H7 (cell line): ENCODE measurements around the gene OLFM2. TPM values are rescaled to one million over a fixed set of nuclear protein-coding genes. Genes with fewer than 3 reads are reported as not detected.

Source experiments
- DNase-seq: peaks from one replicate; pipeline ENCODE4 v3.0.0; 2012
- H3K27me3 ChIP-seq: 2 replicates; pipeline ENCODE4 v1.6.0; 2011; ENCODE audit warnings: mild to moderate bottlenecking, low read length; ENCODE audit not compliant: control insufficient read depth, insufficient read depth
- H3K36me3 ChIP-seq: replicated peaks from 2 replicates; pipeline ENCODE4 v1.5.1; 2011; ENCODE audit warnings: low read length; ENCODE audit not compliant: control insufficient read depth, insufficient read depth
- H3K4me3 ChIP-seq: 2 replicates; pipeline ENCODE4 v1.5.1; 2011; ENCODE audit warnings: low read depth, mild to moderate bottlenecking, control low read depth, low read length, moderate library complexity; ENCODE audit not compliant: insufficient read depth
- total RNA-seq: library from RNA; depleted of rRNA; stranded (reverse); fragments of >200 nt; shearing (Covaris generic); gene quantifications from 2 replicates; pipeline ENCODE4 v1.2.3, GENCODE V29; 2014

Gene OLFM2
- total RNA-seq, 1 experiment from 2014 or later: 40.0 TPM

DNA sequence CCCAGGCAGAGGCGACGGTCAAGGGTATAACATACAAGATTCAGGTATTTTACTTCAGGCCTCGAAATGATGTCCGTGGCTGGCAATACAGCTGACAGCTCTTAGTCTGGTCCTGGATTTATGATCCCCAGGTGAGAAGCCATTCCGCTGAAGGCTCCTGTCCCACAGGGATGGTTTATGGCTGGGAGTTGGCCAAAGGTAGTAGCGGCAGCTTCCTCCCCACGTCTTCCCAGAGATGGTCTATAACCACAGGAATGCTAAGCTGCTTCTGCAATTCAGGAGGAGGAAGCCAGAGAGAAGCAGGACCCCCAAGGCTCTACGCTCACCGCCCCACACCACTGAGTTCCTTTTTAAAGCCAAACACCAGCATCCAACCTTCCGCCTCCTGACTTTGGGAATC is 27.1 kb downstream of the OLFM2 start:
- H3K4me3 ChIP-seq: no peak overlapping the region
- peaks cover 12% of the 10 kb centered on the region for H3K27me3 ChIP-seq
- H3K36me3 ChIP-seq: no peaks in the 10 kb centered on the region
- no peak for DNase-seq

DNA sequence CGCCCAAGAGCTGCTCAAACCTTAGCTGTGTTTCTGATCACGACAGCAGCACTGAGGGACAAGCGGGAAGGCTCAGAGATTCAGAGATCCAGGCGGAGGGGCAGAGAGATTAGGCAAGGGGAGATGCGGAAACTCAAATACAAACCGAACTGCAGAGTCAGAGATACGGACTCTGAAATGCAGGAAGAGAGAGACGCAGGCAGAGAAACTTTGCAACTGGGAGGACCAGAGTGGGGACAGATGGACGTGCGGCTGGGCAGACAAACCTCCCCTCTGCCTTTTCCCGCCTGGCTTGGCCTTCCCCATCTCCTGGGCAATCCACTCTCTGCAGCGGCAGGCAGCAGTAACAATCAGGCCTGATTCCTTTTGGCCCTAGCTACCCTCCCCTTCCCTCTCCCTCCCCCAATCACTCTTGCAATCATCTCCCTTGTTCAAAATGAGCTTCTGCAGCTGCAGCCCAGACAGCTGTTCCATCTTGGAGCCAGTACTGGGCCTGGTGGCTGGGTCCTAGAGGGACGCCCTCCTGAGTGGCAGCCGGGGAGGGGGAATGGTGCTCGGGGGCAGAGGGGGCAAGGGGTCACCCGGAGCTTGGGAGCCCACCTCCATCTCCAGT is 29.7 kb downstream of the OLFM2 start:
- Histone ChIP-seq H3K36me3 (no peaks in the 10 kb centered on the region), H3K27me3 (no peaks in the 10 kb centered on the region), H3K4me3 (no peak overlapping the region)
- DNase-seq: peak; percentile 62

GRCh38 chr19:9903336-9903735 is 33.0 kb downstream of the OLFM2 start:
- no peak for DNase-seq
- no peak overlapping the region for H3K4me3 ChIP-seq
- H3K36me3 ChIP-seq: no peaks in the 10 kb centered on the region
- H3K27me3 ChIP-seq: no peaks in the 10 kb centered on the region

GRCh38 chr19:9901642-9902041 is 34.7 kb downstream of the OLFM2 start:
- Histone ChIP-seq H3K4me3 (no peak overlapping the region), H3K36me3 (no peaks in the 10 kb centered on the region)
- no peak for DNase-seq

GRCh38 chr19:9901020-9901419 is 35.3 kb downstream of the OLFM2 start:
- Histone ChIP-seq H3K36me3 (no peaks in the 10 kb centered on the region), H3K27me3 (no peaks in the 10 kb centered on the region), H3K4me3 (no peak overlapping the region)
- DNase-seq: no peak

More at GRCh38 chr19:9901642-9902041, 34.7 kb downstream of the OLFM2 start:
- no peaks in the 10 kb centered on the region for H3K27me3 ChIP-seq

- Histone ChIP-seq H3K4me3 (no peak overlapping the region), H3K36me3 (peaks cover 2% of the 10 kb centered on the region; the same call in 1 of the 2 replicates), H3K27me3 (no peaks in the 10 kb centered on the region)
- DNase-seq: no peak
Measured at GRCh38 chr19:9891609-9892373, 44.5 kb downstream of the OLFM2 start.

- Histone ChIP-seq H3K4me3 (no peak overlapping the region), H3K36me3 (peaks cover 1% of the 10 kb centered on the region; the same call in 1 of the 2 replicates), H3K27me3 (no peaks in the 10 kb centered on the region)
- peak; percentile 57 for DNase-seq
Measured at GRCh38 chr19:9885077-9885552, 51.2 kb downstream of the OLFM2 start.

DNA sequence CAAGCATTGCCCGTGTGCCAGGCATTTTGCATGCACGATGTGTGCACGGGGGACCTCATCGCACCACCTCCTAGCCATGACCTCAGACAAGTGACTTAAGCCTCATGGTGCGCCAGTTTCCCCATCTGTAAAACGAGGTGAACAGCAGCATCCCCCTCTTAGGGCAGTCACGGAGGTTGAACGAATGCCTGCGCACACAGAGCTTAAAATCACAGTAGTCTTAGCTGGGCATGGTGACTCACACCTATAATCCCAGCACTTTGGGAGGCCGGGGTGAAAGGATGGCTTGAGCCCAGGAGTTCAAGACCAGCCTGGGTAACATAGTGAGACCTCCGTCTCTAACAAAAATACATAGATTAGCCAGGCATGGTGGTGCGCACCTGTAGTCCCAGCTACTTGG is 52.6 kb downstream of the OLFM2 start:
- no peak for DNase-seq
- H3K4me3 ChIP-seq: no peak overlapping the region
- no peaks in the 10 kb centered on the region for H3K27me3 ChIP-seq
- H3K36me3 ChIP-seq: no peaks in the 10 kb centered on the region

DNA sequence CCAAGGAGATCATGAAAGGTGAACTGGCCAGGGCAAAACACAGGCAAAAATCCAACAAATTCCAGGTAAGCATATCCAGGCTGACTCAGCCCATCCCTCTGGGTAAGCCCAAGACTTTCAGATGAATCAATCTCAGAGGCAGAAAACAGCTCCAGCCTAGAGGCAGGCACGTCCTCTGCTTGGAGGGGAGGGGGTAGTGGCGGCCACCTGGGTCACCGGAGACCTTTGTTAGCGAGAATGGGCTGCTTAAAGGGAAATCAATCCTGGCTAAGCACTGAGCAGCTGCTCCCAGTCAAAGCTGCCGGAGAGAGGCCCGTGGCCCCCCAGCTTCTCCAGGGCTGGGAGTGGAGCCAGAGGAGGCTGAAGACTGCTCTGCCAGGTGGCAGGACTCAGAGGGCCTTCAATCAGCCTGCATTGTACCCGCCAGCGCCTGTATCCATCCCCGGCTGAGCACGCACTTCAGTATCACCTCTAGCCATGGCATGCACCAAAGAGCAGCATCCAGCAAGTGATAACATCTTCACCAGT is 53.0 kb downstream of the OLFM2 start:
- Histone ChIP-seq H3K4me3 (no peak overlapping the region), H3K36me3 (no peaks in the 10 kb centered on the region), H3K27me3 (no peaks in the 10 kb centered on the region)
- peak; percentile 65 for DNase-seq

- H3K4me3 ChIP-seq: no peak overlapping the region
- no peak for DNase-seq
Measured at GRCh38 chr19:9881720-9882119, 54.6 kb downstream of the OLFM2 start.

GRCh38 chr19:9878511-9879196 is 57.7 kb downstream of the OLFM2 start:
- no peak for DNase-seq
- no peaks in the 10 kb centered on the region; the same call in 1 of the 2 replicates for H3K36me3 ChIP-seq

More at GRCh38 chr19:9881720-9882119, 54.6 kb downstream of the OLFM2 start:
- Histone ChIP-seq H3K27me3 (no peaks in the 10 kb centered on the region), H3K36me3 (no peaks in the 10 kb centered on the region)

GRCh38 chr19:9877780-9878510 is 58.4 kb downstream of the OLFM2 start:
- Histone ChIP-seq H3K4me3 (no peak overlapping the region), H3K36me3 (no peaks in the 10 kb centered on the region; the same call in 1 of the 2 replicates), H3K27me3 (no peaks in the 10 kb centered on the region)
- no peak for DNase-seq

More at GRCh38 chr19:9878511-9879196, 57.7 kb downstream of the OLFM2 start:
- Histone ChIP-seq H3K27me3 (no peaks in the 10 kb centered on the region), H3K4me3 (no peak overlapping the region)

- H3K27me3 ChIP-seq: no peaks in the 10 kb centered on the region
- H3K4me3 ChIP-seq: no peak overlapping the region
- DNase-seq: peak; percentile 52
- H3K36me3 ChIP-seq: no peaks in the 10 kb centered on the region; the same call in 1 of the 2 replicates
Measured at GRCh38 chr19:9875796-9876195, 60.5 kb downstream of the OLFM2 start.
